K562 (cell line): ENCODE measurements around the gene ZDHHC3. TPM values are rescaled to one million over a fixed set of nuclear protein-coding genes. Genes with fewer than 3 reads are reported as not detected.
A peak's percentile ranks its signal among the peaks of the same experiment; 100 is the strongest.

ENCODE experiments used
- ATAC-seq: fragments of 200-7000 bp; cut with Tn5 transposase; 3 replicates; pipeline ENCODE4 v1.9.1; 2020; ENCODE audit warnings: moderate library complexity
- BruUV-seq: library from RNA; stranded (reverse); fragments of 400-500 nt; replicated peaks from 2 replicates; lab custom pipeline; 2021; lab: Mats Ljungman, UMichigan
- CTCF ChIA-PET: fragments of 300-600 bp; formaldehyde crosslinking; extraction: SDS; loops from one replicate; lab custom pipeline; 2021; ENCODE audit warnings: low intra/inter-chr PET ratio; lab: Yijun Ruan, JAX
- POLR2A ChIA-PET: fragments of 300-600, 350-650 bp; sonication (Branson Sonifier 250); formaldehyde crosslinking; extraction: SDS; loops from one replicate; lab custom pipeline; 2021; ENCODE audit warnings: antibody characterized with exemption, inconsistent platforms; lab: Yijun Ruan, JAX
- DNase-seq, 4 experiments: peaks; one replicate each; pipeline versions ENCODE4 v3.0.0 to v3.0.0-alpha.2; 2011 to 2018; ENCODE audit warnings: low spot score in 3 of 4, mixed read lengths in 3 of 4; ENCODE audit errors: extremely low read depth in 1 of 4
- FAIRE-seq: peaks from 2 replicates; lab custom pipeline; 2011; peaks lifted over from hg19 to GRCh38; lab: Jason Lieb, UNC
- H2AFZ ChIP-seq: 2 replicates; pipeline ENCODE4 v1.6.0; 2011; ENCODE audit warnings: low read depth, low read length, control low read depth, inconsistent platforms
- H3K27ac ChIP-seq: fragments of 200-600 bp; 3 replicates; pipeline ENCODE4 v1.8.0; 2011; ENCODE audit warnings: low read depth, mild to moderate bottlenecking, control low read depth, inconsistent platforms, low read length, moderate library complexity, mixed read lengths; ENCODE audit errors: extremely low read depth
- H3K27me3 ChIP-seq, 2 experiments: fragments of 300-600 bp in 1 of 2; 2 replicates in 1 of 2; 3 replicates in 1 of 2; pipeline versions ENCODE4 v1.6.0 to v1.8.0; 2011; ENCODE audit warnings: inconsistent platforms in 2 of 2, low read length in 2 of 2, mild to moderate bottlenecking in 1 of 2, mixed read lengths in 1 of 2, moderate library complexity in 1 of 2; ENCODE audit not compliant: control insufficient read depth in 2 of 2, insufficient read depth in 2 of 2
- H3K36me3 ChIP-seq: fragments of 300-600 bp; 3 replicates; pipeline ENCODE4 v1.8.0; 2011; ENCODE audit warnings: mild to moderate bottlenecking, low read length, inconsistent platforms; ENCODE audit not compliant: control insufficient read depth, insufficient read depth
- H3K4me1 ChIP-seq, 2 experiments: fragments of 200-600 bp in 1 of 2; replicated peaks in 1 of 2; 2 replicates in 1 of 2; 3 replicates in 1 of 2; pipeline versions ENCODE4 v1.5.1 to v1.8.0; 2011; ENCODE audit warnings: inconsistent platforms in 2 of 2, low read length in 2 of 2, mild to moderate bottlenecking in 1 of 2, mixed read lengths in 1 of 2, moderate library complexity in 1 of 2; ENCODE audit not compliant: control insufficient read depth in 2 of 2, insufficient read depth in 2 of 2
- H3K4me2 ChIP-seq: 2 replicates; pipeline ENCODE4 v1.6.1; 2011; ENCODE audit warnings: low read length, control low read depth, inconsistent platforms, mixed read lengths; ENCODE audit not compliant: insufficient read depth
- H3K4me3 ChIP-seq: fragments of 200-600 bp; sonication (generic), shearing (Covaris generic); 2 replicates; pipeline ENCODE4 v1.5.1; 2016; ENCODE audit warnings: control low read depth, inconsistent platforms
- H3K79me2 ChIP-seq: fragments of 200-600 bp; 3 replicates; pipeline ENCODE4 v1.8.0; 2011; ENCODE audit warnings: low read length, inconsistent platforms; ENCODE audit not compliant: control insufficient read depth, insufficient read depth
- H3K9ac ChIP-seq, 2 experiments: 2 replicates each; pipeline versions ENCODE4 v1.6.0 to v1.6.1; 2011; ENCODE audit warnings: low read depth in 2 of 2, low read length in 2 of 2, control low read depth in 1 of 2, inconsistent platforms in 1 of 2, mild to moderate bottlenecking in 1 of 2, mixed read lengths in 1 of 2; ENCODE audit not compliant: insufficient read depth in 1 of 2
- H3K9me1 ChIP-seq: one replicate; pipeline ENCODE4 v1.6.0; 2011; ENCODE audit warnings: inconsistent platforms, mild to moderate bottlenecking, low read length, moderate library complexity; ENCODE audit not compliant: control insufficient read depth, insufficient read depth
- H3K9me3 ChIP-seq: replicated peaks from 2 replicates; pipeline ENCODE4 v1.5.1; 2011; ENCODE audit warnings: low read depth, low read length, inconsistent platforms; ENCODE audit not compliant: control insufficient read depth, insufficient read depth
- H4K20me1 ChIP-seq: replicated peaks from 2 replicates; pipeline ENCODE4 v1.6.1; 2011; ENCODE audit warnings: low read length, inconsistent platforms, mixed read lengths; ENCODE audit not compliant: control insufficient read depth, insufficient read depth
- CREB3L1 ChIP-seq: fragments of 450-650 bp; IDR thresholded peaks from 2 replicates; pipeline ENCODE4 v1.6.1; 2014; ENCODE audit warnings: low read depth, mild to moderate bottlenecking, moderate library complexity, borderline replicate concordance
- ELF2 ChIP-seq: fragments of 250-450 bp; sonication (Bioruptor Pico); IDR thresholded peaks from 2 replicates; pipeline ENCODE4 v1.5.0; 2021; ENCODE audit warnings: mild to moderate bottlenecking
- GATA2 ChIP-seq: sonication (generic); formaldehyde crosslinking; IDR thresholded peaks from 2 replicates; pipeline ENCODE4 v1.4.0; 2020; ENCODE audit warnings: mild to moderate bottlenecking, missing genetic modification reagents
- HDAC3 ChIP-seq: fragments of 450-650 bp; IDR thresholded peaks from 2 replicates; pipeline ENCODE4 v1.6.1; 2018; ENCODE audit warnings: borderline replicate concordance, mild to moderate bottlenecking, moderate library complexity; ENCODE audit not compliant: partially characterized antibody
- JUN ChIP-seq, 2 experiments: sonication (generic) in 1 of 2; formaldehyde crosslinking in 1 of 2; IDR thresholded peaks; 2 replicates each; pipeline versions ENCODE4 v1.6.1 to v1.8.0; 2012 to 2022; ENCODE audit warnings: borderline replicate concordance in 2 of 2, mild to moderate bottlenecking in 2 of 2, improper control_type of control experiment in 1 of 2, low read depth in 1 of 2, low read length in 1 of 2, missing genetic modification reagents in 1 of 2
- LCOR ChIP-seq: sonication (generic); formaldehyde crosslinking; IDR thresholded peaks from 2 replicates; pipeline ENCODE4 v1.8.0; 2022; ENCODE audit warnings: mild to moderate bottlenecking, missing genetic modification reagents
- MCM7 ChIP-seq, 2 experiments: fragments of 450-650 bp; IDR thresholded peaks; 2 replicates each; pipeline ENCODE4 v1.6.1; 2016 to 2018
- NCOA1 ChIP-seq: fragments of 450-650 bp; IDR thresholded peaks from 2 replicates; pipeline ENCODE4 v1.6.1; 2016; ENCODE audit warnings: low read depth
- NFXL1 ChIP-seq: fragments of 450-650 bp; formaldehyde crosslinking; IDR thresholded peaks from 2 replicates; pipeline ENCODE4 v1.4.0; 2021; ENCODE audit warnings: mild to moderate bottlenecking
- NR2C2 ChIP-seq, 2 experiments: fragments of 200-800 bp in 1 of 2; sonication (Bioruptor generic) in 1 of 2; sonication (generic) in 1 of 2; formaldehyde crosslinking in 1 of 2; IDR thresholded peaks; 2 replicates each; pipeline versions ENCODE4 v1.6.1 to v1.8.0; 2016 to 2022; ENCODE audit warnings: mild to moderate bottlenecking in 1 of 2, missing compliant biosample characterization in 1 of 2, missing genetic modification characterization in 1 of 2, missing genetic modification reagents in 1 of 2
- NRF1 ChIP-seq, 2 experiments: fragments of 450-650 bp; IDR thresholded peaks in 1 of 2; conservative IDR thresholded peaks in 1 of 2; 2 replicates each; pipeline ENCODE4 v1.6.1; 2014; ENCODE audit warnings: mild to moderate bottlenecking in 2 of 2
- SNRNP70 ChIP-seq: fragments of 200-400 bp; formaldehyde crosslinking; optimal IDR thresholded peaks from 2 replicates; pipeline ENCODE3; 2017; ENCODE audit warnings: low read depth, low read length
- SRSF7 ChIP-seq: fragments of 200-400 bp; formaldehyde crosslinking; optimal IDR thresholded peaks from 2 replicates; pipeline ENCODE3; 2017; ENCODE audit warnings: mild to moderate bottlenecking, low read depth, low read length
- TGIF2 ChIP-seq: sonication (generic); formaldehyde crosslinking; IDR thresholded peaks from 2 replicates; pipeline ENCODE4 v1.8.1; 2022; ENCODE audit warnings: mild to moderate bottlenecking, missing genetic modification reagents, moderate library complexity
- ZNF12 ChIP-seq: sonication (generic); formaldehyde crosslinking; IDR thresholded peaks from 2 replicates; pipeline ENCODE4 v1.4.0; 2020; ENCODE audit warnings: mild to moderate bottlenecking, missing genetic modification reagents
- ZNF23 ChIP-seq: fragments of 250-450 bp; sonication (Bioruptor Pico); IDR thresholded peaks from 2 replicates; pipeline ENCODE4 v1.4.0; 2020; ENCODE audit warnings: mild to moderate bottlenecking
- WGBS: fragments of 100-300 bp; shearing (Covaris generic); methylation state at CpG from one replicate; pipeline ENCODE4 v1.1.6; 2016; ENCODE audit warnings: low coverage, mixed read lengths; ENCODE audit not compliant: insufficient coverage; ENCODE audit errors: missing lambda C conversion rate; 5-methylcytosine and 5-hydroxymethylcytosine counted together
- in situ Hi-C: fragments of 300-500 bp; cut with MboI; formaldehyde crosslinking; loops from 4 replicates; pipeline ENCODE4 v1.15.0; 2018; ENCODE audit warnings: inconsistent platforms, mixed read lengths
- intact Hi-C: fragments of 100-400 bp; cut with micrococcal nuclease; formaldehyde crosslinking; loops from 2 replicates; pipeline ENCODE4 v1.14.2; 2022
- polyA plus RNA-seq, 8 experiments: library from polyadenylated mRNA; depleted of rRNA in 4 of 8; stranded (reverse) in 5 of 8; unstranded in 3 of 8; fragments of >200 nt; fragmentation: Nextera tagmentation in 2 of 8; fragmentation: Illumina TruSeq in 1 of 8; extraction: Ambion mirVana in 2 of 8; extraction: Trizol in 1 of 8; gene quantifications; 2 replicates each; pipeline versions ENCODE4 v1.2.1 to v1.2.3, GENCODE V29; 2011 to 2014; ENCODE audit warnings: inconsistent platforms in 1 of 8, missing spikeins in 1 of 8
- total RNA-seq, 7 experiments: library from RNA; depleted of rRNA in 6 of 7; stranded (reverse); fragments of >200 nt in 6 of 7; fragmentation: Illumina TruSeq in 2 of 7; extraction: Trizol in 2 of 7; gene quantifications; 2 replicates each; pipeline versions ENCODE4 v1.2.1 to v1.2.3, GENCODE V29; 2011 to 2021; ENCODE audit warnings: low replicate concordance in 1 of 7

ZDHHC3 gene
- total and polyA plus RNA-seq, 9 of the 15 experiments (the other 6 are each of a cell fraction or from before 2014, with no cell fraction given) = 10.3 to 120 (median 67.2) TPM

- BruUV-seq = no TSS peak
- DNase-seq (no peak), FAIRE-seq (no peak), ATAC-seq (no peak; the same call in 2 of the 3 replicates)
- no peaks in the 10 kb centered on the region for H3K4me1 ChIP-seq
- TF ChIP-seq SNRNP70 (no peak), TGIF2 (CRISPR knock-in tag) (no peak), NFXL1 (CRISPR knock-in tag) (no peak), MCM7 (IDR thresholded peaks at IDR 0.05) (no peak), NR2C2 (CRISPR knock-in tag; IDR thresholded peaks at IDR 0.05) (no peak), NR2C2 (tag; IDR thresholded peaks at IDR 0.05) (no peak)
- H3K79me2 ChIP-seq = no peaks in the 10 kb centered on the region
- no peak overlapping the region for H3K4me2 ChIP-seq
- H2AFZ ChIP-seq = no peak overlapping the region
- H3K27ac ChIP-seq = no peak overlapping the region
- peaks cover 5% of the 10 kb centered on the region; the same call in 1 of the 2 replicates for H4K20me1 ChIP-seq
- POLR2A ChIA-PET = interaction anchor here (0.7 to 1.0 kb wide), 3 partner anchors 10 to 26 kb away, joined by 4 to 5 read pairs (median 4); no protein-coding TSS in a partner anchor
- H3K9ac ChIP-seq = peak overlapping the region in 1 of 2 experiments; percentile 22; a peak in 1 of 4 replicates
- H3K4me3 ChIP-seq = no peak overlapping the region
- in situ Hi-C loops (no loop called here), intact Hi-C loops (no loop called here)
- H3K27me3 ChIP-seq = peaks cover 32 to 58% of the 10 kb centered on the region in 2 experiments
- CTCF ChIA-PET = no interaction called here
- WGBS = 0% methylated on average over 3 of the region's 3 CpGs
- no peaks in the 10 kb centered on the region for H3K9me1 ChIP-seq
- no peaks in the 10 kb centered on the region for H3K9me3 ChIP-seq
- no peaks in the 10 kb centered on the region for H3K36me3 ChIP-seq
Observed at GRCh38 chr3:44886561-44886960, 89.4 kb downstream of the ZDHHC3 start.

DNA sequence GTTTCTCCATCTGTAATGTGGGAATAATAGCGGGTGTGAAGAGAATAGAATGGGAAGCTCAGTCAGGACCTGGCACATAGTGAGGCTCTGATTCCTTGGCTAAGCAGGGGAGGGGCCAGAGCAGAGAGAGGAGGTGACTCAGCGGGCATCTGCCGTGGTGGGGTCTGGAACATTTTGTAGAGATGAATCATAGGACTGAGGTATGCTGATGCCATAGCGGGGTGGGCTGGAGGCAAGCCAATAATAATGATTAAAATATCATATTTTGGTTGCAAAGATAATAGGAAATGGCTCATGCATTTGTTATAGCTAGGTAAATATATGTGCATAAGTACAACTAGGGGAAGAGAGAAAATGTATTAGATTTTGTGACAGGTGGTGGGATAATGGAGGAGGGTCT lies 90.4 kb downstream of the ZDHHC3 start:
- H3K27me3 ChIP-seq = peaks cover 27 to 50% of the 10 kb centered on the region in 2 experiments
- in situ Hi-C loops (no loop called here), intact Hi-C loops (no loop called here)
- no peaks in the 10 kb centered on the region for H3K79me2 ChIP-seq
- no peaks in the 10 kb centered on the region for H3K4me1 ChIP-seq
- H3K4me3 ChIP-seq = no peak overlapping the region
- H3K27ac ChIP-seq = no peak overlapping the region
- peaks cover 5% of the 10 kb centered on the region; the same call in 1 of the 2 replicates for H4K20me1 ChIP-seq
- no peaks in the 10 kb centered on the region for H3K9me3 ChIP-seq
- WGBS = 0% methylated on average over 4 of the region's 4 CpGs
- no peaks in the 10 kb centered on the region for H3K9me1 ChIP-seq
- ChIA-PET POLR2A (interaction anchor here (0.7 kb wide), 1 partner anchor 27 kb away, joined by 4 read pairs; no protein-coding TSS in a partner anchor), CTCF (no interaction called here)
- no peak overlapping the region for H3K4me2 ChIP-seq
- FAIRE-seq (no peak), ATAC-seq (no peak), DNase-seq (peak in 2 of 4 experiments; percentile 14 to 35)
- H2AFZ ChIP-seq = no peak overlapping the region
- no peaks in the 10 kb centered on the region for H3K36me3 ChIP-seq
- no TSS peak for BruUV-seq
- H3K9ac ChIP-seq = no peak overlapping the region
- TF ChIP-seq HDAC3 (no peak), GATA2 (CRISPR knock-in tag) (no peak), ZNF23 (CRISPR knock-in tag) (no peak), NRF1 (conservative IDR thresholded peaks at IDR 0.05 in 1 of 2, IDR thresholded peaks at IDR 0.05 in 1 of 2) (no peak), ELF2 (CRISPR knock-in tag) (no peak), CREB3L1 (no peak), LCOR (CRISPR knock-in tag) (no peak), SRSF7 (no peak), NCOA1 (no peak), JUN (IDR thresholded peaks at IDR 0.05; ENCODE audit: borderline replicate concordance, low read depth, low read length) (0 out of 2 replicates have a peak, but pooled peaks have one; percentile 45), JUN (CRISPR knock-in tag; IDR thresholded peaks at IDR 0.05; ENCODE audit: borderline replicate concordance) (no peak), ZNF12 (CRISPR knock-in tag) (no peak)
